SK-N-SH treated with all-trans-retinoic acid at 6 μM for 48 hours (cell line): ENCODE results near the gene RPRML.

Source experiments
- ARNTL ChIP-seq: fragments of 450-650 bp; formaldehyde crosslinking; IDR thresholded peaks from 2 replicates; pipeline ENCODE4 v1.5.0; 2020; ENCODE audit warnings: low read depth, mild to moderate bottlenecking, moderate library complexity, borderline replicate concordance
- RARB ChIP-seq: fragments of 250-450 bp; sonication (Bioruptor Pico); IDR thresholded peaks from 2 replicates; pipeline ENCODE4 v1.8.0; 2021; ENCODE audit warnings: mild to moderate bottlenecking, moderate library complexity
- ZFP3 ChIP-seq: fragments of 250-450 bp; sonication (Bioruptor Pico); IDR thresholded peaks from 2 replicates; pipeline ENCODE4 v1.5.0; 2020; ENCODE audit warnings: mild to moderate bottlenecking, moderate library complexity
- ZFP30 ChIP-seq: fragments of 450-650 bp; formaldehyde crosslinking; IDR thresholded peaks from 2 replicates; pipeline ENCODE4 v1.5.0; 2022; ENCODE audit warnings: mild to moderate bottlenecking, moderate library complexity
- ZNF70 ChIP-seq: fragments of 450-650 bp; formaldehyde crosslinking; IDR thresholded peaks from 2 replicates; pipeline ENCODE4 v1.5.0; 2020; ENCODE audit warnings: mild to moderate bottlenecking, moderate library complexity
- TF ChIP-seq, protein P1 (sequence below): fragments of 250-450 bp; sonication (Bioruptor Pico); IDR thresholded peaks from 2 replicates; pipeline ENCODE4 v1.5.0; 2020; ENCODE audit warnings: mild to moderate bottlenecking, moderate library complexity
- TF ChIP-seq, protein P2 (sequence below): fragments of 250-450 bp; sonication (Bioruptor Pico); IDR thresholded peaks from 2 replicates; pipeline ENCODE4 v1.8.0; 2020; ENCODE audit warnings: mild to moderate bottlenecking, moderate library complexity, borderline replicate concordance

DNA sequence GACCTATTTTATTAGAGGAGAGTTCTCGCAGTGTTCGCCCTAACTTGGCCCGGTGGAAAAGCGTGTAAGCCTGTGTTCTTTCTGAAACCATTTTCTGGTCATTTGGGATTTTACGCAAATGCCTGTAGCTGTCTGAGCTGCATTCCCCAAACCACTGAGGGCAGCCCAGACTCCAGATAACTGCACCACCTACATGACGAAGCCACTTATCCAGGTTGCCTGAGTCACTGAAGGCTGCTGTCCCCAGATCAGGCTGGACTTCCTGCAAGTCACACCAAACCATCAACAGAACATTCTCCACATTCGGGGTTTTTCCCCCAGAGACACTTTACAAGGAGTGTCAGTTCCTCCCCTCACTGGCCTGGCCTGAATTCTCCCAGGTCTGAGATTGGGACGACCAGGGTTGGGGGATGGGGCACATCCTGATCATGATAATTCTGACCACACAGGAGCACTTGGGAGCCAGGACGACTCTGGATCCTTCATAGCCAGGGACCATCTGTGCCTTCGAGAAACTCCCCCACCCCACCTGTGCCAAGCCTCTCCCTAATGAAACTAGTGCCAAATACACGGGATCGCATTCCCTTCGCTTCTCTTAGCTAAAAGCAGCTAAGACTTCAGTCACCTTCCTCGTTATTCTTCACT, 2.3 kb downstream of the RPRML start:
- TF ChIP-seq, protein P1, sequence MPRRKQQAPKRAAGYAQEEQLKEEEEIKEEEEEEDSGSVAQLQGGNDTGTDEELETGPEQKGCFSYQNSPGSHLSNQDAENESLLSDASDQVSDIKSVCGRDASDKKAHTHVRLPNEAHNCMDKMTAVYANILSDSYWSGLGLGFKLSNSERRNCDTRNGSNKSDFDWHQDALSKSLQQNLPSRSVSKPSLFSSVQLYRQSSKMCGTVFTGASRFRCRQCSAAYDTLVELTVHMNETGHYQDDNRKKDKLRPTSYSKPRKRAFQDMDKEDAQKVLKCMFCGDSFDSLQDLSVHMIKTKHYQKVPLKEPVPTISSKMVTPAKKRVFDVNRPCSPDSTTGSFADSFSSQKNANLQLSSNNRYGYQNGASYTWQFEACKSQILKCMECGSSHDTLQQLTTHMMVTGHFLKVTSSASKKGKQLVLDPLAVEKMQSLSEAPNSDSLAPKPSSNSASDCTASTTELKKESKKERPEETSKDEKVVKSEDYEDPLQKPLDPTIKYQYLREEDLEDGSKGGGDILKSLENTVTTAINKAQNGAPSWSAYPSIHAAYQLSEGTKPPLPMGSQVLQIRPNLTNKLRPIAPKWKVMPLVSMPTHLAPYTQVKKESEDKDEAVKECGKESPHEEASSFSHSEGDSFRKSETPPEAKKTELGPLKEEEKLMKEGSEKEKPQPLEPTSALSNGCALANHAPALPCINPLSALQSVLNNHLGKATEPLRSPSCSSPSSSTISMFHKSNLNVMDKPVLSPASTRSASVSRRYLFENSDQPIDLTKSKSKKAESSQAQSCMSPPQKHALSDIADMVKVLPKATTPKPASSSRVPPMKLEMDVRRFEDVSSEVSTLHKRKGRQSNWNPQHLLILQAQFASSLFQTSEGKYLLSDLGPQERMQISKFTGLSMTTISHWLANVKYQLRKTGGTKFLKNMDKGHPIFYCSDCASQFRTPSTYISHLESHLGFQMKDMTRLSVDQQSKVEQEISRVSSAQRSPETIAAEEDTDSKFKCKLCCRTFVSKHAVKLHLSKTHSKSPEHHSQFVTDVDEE (CRISPR knock-in tag): no peak
- TF ChIP-seq RARB (CRISPR knock-in tag) (no peak), ZNF70 (CRISPR knock-in tag) (no peak), ZFP3 (CRISPR knock-in tag) (no peak), ARNTL (CRISPR knock-in tag) (no peak), ZFP30 (CRISPR knock-in tag) (no peak)
- TF ChIP-seq, protein P2, sequence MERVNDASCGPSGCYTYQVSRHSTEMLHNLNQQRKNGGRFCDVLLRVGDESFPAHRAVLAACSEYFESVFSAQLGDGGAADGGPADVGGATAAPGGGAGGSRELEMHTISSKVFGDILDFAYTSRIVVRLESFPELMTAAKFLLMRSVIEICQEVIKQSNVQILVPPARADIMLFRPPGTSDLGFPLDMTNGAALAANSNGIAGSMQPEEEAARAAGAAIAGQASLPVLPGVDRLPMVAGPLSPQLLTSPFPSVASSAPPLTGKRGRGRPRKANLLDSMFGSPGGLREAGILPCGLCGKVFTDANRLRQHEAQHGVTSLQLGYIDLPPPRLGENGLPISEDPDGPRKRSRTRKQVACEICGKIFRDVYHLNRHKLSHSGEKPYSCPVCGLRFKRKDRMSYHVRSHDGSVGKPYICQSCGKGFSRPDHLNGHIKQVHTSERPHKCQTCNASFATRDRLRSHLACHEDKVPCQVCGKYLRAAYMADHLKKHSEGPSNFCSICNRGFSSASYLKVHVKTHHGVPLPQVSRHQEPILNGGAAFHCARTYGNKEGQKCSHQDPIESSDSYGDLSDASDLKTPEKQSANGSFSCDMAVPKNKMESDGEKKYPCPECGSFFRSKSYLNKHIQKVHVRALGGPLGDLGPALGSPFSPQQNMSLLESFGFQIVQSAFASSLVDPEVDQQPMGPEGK: no peak
